ENCODE results near the gene TCEA3. TPM values are rescaled to one million over a fixed set of nuclear protein-coding genes. Genes with fewer than 3 reads are reported as not detected.

The TCEA3 gene
- total and polyA plus RNA-seq, 8 donors, result 44.1 to 155 (median 83.3) TPM

- H3K27me3 ChIP-seq, result no peaks in the 10 kb centered on the region
- DNase-seq, result peak in 1 of 2 donors; percentile 65
Observed at GRCh38 chr1:23449958-23450357, 25.4 kb upstream of the TCEA3 start.

DNA sequence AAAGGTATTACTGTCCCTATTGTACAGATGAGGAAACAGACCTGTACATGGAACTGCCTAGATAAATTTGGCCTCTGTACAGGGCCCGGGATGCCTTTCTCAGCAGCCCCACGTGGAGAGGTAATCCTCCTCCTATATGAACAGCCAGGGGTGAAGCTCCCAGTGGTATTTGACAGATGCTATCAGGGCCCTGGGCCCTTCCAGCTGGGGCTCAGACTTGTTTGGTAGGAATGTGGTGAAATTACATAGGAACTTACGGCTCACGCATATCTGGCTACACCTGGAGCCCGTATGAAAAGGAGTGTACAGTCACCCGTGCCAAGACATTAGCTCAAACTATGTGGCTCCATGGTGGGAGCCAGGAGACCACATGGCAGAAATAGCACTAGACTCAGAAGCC, 24.8 kb upstream of the TCEA3 start:
- Histone ChIP-seq H3K9me3 (no peaks in the 10 kb centered on the region), H3K36me3 (peaks cover 0 to 30% (median 12%) of the 10 kb centered on the region in 4 donors), H3K4me3 (no peak overlapping the region), H3K27me3 (no peaks in the 10 kb centered on the region), H3K27ac (peak overlapping the region in 1 of 5 donors; percentile 2), H3K4me1 (peaks cover 16 to 39% (median 31%) of the 10 kb centered on the region in 4 donors)
- intact Hi-C loops (cut with DNase I; ENCODE audit: low total_unique reads), result no loop called here
- 68 to 80% (median 77%) methylated on average over 6 of the region's 6 CpGs for WGBS, 5 donors
- no peak for DNase-seq
- TF ChIP-seq CTCF (IDR thresholded peaks at IDR 0.05), result no peak
- TF ChIP-seq POLR2AphosphoS5 (IDR thresholded peaks at IDR 0.05), result no peak
- TF ChIP-seq EP300 (IDR thresholded peaks at IDR 0.05), result no peak
- no peak for TF ChIP-seq POLR2A (IDR thresholded peaks at IDR 0.05)

More at GRCh38 chr1:23449958-23450357, 25.4 kb upstream of the TCEA3 start:
- H3K36me3 ChIP-seq, result peaks cover 0 to 34% (median 18%) of the 10 kb centered on the region in 4 donors
- no peaks in the 10 kb centered on the region for H3K9me3 ChIP-seq
- intact Hi-C loops (cut with DNase I; ENCODE audit: low total_unique reads), result no loop called here
- no peak overlapping the region for H3K4me3 ChIP-seq
- H3K4me1 ChIP-seq, result peaks cover 16 to 35% (median 28%) of the 10 kb centered on the region in 4 donors
- 81 to 91% (median 87%) methylated on average over 4 of the region's 4 CpGs for WGBS, 5 donors
- no peak overlapping the region for H3K27ac ChIP-seq
- TF ChIP-seq CTCF (IDR thresholded peaks at IDR 0.05) (no peak), POLR2A (IDR thresholded peaks at IDR 0.05) (no peak), EP300 (IDR thresholded peaks at IDR 0.05) (no peak), POLR2AphosphoS5 (IDR thresholded peaks at IDR 0.05) (no peak)

DNA sequence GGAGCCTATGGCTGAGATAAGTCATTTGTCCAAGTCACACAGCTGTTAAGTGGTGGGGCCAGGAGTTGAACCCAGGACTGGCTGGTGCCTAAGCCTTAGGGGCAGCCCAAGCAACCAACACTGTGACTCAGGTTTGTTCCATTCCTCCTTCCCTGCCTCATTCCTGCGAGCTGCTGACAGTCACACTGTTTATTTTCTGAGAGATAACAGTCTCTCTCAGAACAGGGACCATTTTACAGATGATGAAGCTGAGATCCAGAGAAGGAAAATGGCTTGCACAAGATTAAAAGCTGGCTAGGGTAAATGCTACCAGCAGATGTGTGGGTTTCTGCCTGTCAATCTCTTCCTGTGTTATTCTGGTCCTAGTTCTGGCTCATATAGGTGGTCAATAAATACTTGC, 24.3 kb upstream of the TCEA3 start:
- Histone ChIP-seq H3K27me3 (no peaks in the 10 kb centered on the region), H3K36me3 (peaks cover 0 to 30% (median 10%) of the 10 kb centered on the region in 4 donors), H3K4me3 (no peak overlapping the region), H3K4me1 (peaks cover 16 to 39% (median 32%) of the 10 kb centered on the region in 4 donors), H3K9me3 (no peaks in the 10 kb centered on the region), H3K27ac (peak overlapping the region in 1 of 5 donors; percentile 2)
- TF ChIP-seq POLR2AphosphoS5 (IDR thresholded peaks at IDR 0.05), result no peak
- TF ChIP-seq POLR2A (IDR thresholded peaks at IDR 0.05), result no peak
- TF ChIP-seq EP300 (IDR thresholded peaks at IDR 0.05), result no peak
- TF ChIP-seq CTCF (IDR thresholded peaks at IDR 0.05), result no peak
- intact Hi-C loops (cut with DNase I; ENCODE audit: low total_unique reads), result no loop called here
- no peak for DNase-seq
- WGBS, 5 donors, result 36 to 64% (median 47%) methylated on average over 1 of the region's 1 CpG

GRCh38 chr1:23446661-23447310, 22.2 kb upstream of the TCEA3 start:
- H3K36me3 ChIP-seq, result peaks cover 0 to 34% (median 21%) of the 10 kb centered on the region in 4 donors
- TF ChIP-seq CTCF (IDR thresholded peaks at IDR 0.05), result no peak
- no peak for TF ChIP-seq POLR2A (IDR thresholded peaks at IDR 0.05)
- TF ChIP-seq EP300 (IDR thresholded peaks at IDR 0.05), result no peak
- TF ChIP-seq POLR2AphosphoS5 (IDR thresholded peaks at IDR 0.05), result no peak
- peaks cover 7 to 25% (median 14%) of the 10 kb centered on the region in 4 donors for H3K4me1 ChIP-seq
- WGBS, 5 donors, result 83 to 91% (median 90%) methylated on average over 7 to 8 of the region's 8 CpGs
- no peak overlapping the region for H3K27ac ChIP-seq
- intact Hi-C loops (cut with DNase I; ENCODE audit: low total_unique reads), result no loop called here
- no peaks in the 10 kb centered on the region for H3K27me3 ChIP-seq
- no peak for DNase-seq
- H3K9me3 ChIP-seq, result no peaks in the 10 kb centered on the region
- H3K4me3 ChIP-seq, result no peak overlapping the region

Measured in stomach (tissue), 9 donors.